MV-4-11 (cell line): ENCODE results near the gene COL20A1.

Experiments used
- DNase-seq: peaks from one replicate; lab custom pipeline; 2025; lab: John Stamatoyannopoulos, UW

The COL20A1 gene

GRCh38 chr20:63277466-63278272 is 15.3 kb upstream of the COL20A1 start:
- DNase-seq = no peak

GRCh38 chr20:63278661-63279060 is 14.3 kb upstream of the COL20A1 start:
- DNase-seq = no peak

GRCh38 chr20:63279931-63280330 is 13.1 kb upstream of the COL20A1 start:
- no peak for DNase-seq

- DNase-seq = no peak
Observed at GRCh38 chr20:63280371-63280770, 12.6 kb upstream of the COL20A1 start.

GRCh38 chr20:63280929-63281545 is 11.9 kb upstream of the COL20A1 start:
- DNase-seq = no peak

GRCh38 chr20:63281742-63282665 is 11.0 kb upstream of the COL20A1 start:
- no peak for DNase-seq

GRCh38 chr20:63282946-63283345 is 10.0 kb upstream of the COL20A1 start:
- DNase-seq = no peak

GRCh38 chr20:63283397-63284082 is 9.4 kb upstream of the COL20A1 start:
- DNase-seq = no peak

- no peak for DNase-seq
Observed at GRCh38 chr20:63284083-63284440, 8.9 kb upstream of the COL20A1 start.

- no peak for DNase-seq
Observed at GRCh38 chr20:63284544-63284949, 8.4 kb upstream of the COL20A1 start.

GRCh38 chr20:63284981-63285524 is 7.9 kb upstream of the COL20A1 start:
- DNase-seq = no peak

- no peak for DNase-seq
Observed at GRCh38 chr20:63285636-63286615, 7.1 kb upstream of the COL20A1 start.

- DNase-seq = no peak
Observed at GRCh38 chr20:63286781-63287696, 5.9 kb upstream of the COL20A1 start.

- DNase-seq = no peak
Observed at GRCh38 chr20:63287697-63288580, 5.0 kb upstream of the COL20A1 start.

- no peak for DNase-seq
Observed at GRCh38 chr20:63288581-63289251, 4.3 kb upstream of the COL20A1 start.

- no peak for DNase-seq
Observed at GRCh38 chr20:63289311-63290135, 3.5 kb upstream of the COL20A1 start.

- DNase-seq = no peak
Observed at GRCh38 chr20:63290136-63290676, 2.8 kb upstream of the COL20A1 start.
